ENCODE data around the gene TUBA3D.
"Not testable (repeated sequence)": the region's sequence is repeated elsewhere in the genome, so short reads cannot be mapped to it uniquely, and the experiment has no call there.

DNA sequence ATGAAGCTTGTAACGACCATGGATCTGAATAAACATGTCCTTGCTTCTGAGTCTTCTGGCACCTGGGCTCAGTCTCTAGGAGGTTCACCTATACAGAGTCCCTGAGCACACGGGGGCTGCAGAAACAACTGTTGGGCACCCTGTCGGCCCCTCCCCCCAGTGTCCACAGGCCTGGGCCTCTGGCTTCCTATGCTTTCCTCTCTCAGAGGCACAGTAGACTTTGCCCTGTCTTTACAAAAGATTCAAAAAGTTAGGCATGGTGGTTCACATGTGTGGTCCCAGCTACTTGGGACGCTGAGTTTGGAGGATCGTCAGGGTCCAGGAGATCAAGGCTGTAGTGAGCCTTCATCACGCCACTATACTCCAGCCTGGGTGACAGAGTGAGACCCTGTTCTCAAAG, 45.6 kb downstream of the TUBA3D start:
- TF ChIP-seq EP300 (IDR thresholded peaks at IDR 0.05; ENCODE audit: borderline replicate concordance in 1 of 2, control insufficient read depth in 1 of 2, low read depth in 2 of 2, low read length in 2 of 2); RCOR1 (conservative IDR thresholded peaks at IDR 0.05; ENCODE audit: low read depth, low read length); POLR2A (IDR thresholded peaks at IDR 0.05; ENCODE audit: low read depth, low read length); POLR2AphosphoS2 (IDR thresholded peaks at IDR 0.05; ENCODE audit: low read depth, low read length); DPF2 (IDR thresholded peaks at IDR 0.05); ZNF274 (IDR thresholded peaks at IDR 0.05; ENCODE audit: insufficient read depth, insufficient read length); POLR2AphosphoS5 (IDR thresholded peaks at IDR 0.05; ENCODE audit: low read length); SP1 (IDR thresholded peaks at IDR 0.05; ENCODE audit: low read depth, low read length); SPI1 (IDR thresholded peaks at IDR 0.05; ENCODE audit: borderline replicate concordance, insufficient read depth, low read depth, low read length); YY1 (IDR thresholded peaks at IDR 0.05; ENCODE audit: low read depth, low read length): not testable (repeated sequence)
- TF ChIP-seq, protein P1, sequence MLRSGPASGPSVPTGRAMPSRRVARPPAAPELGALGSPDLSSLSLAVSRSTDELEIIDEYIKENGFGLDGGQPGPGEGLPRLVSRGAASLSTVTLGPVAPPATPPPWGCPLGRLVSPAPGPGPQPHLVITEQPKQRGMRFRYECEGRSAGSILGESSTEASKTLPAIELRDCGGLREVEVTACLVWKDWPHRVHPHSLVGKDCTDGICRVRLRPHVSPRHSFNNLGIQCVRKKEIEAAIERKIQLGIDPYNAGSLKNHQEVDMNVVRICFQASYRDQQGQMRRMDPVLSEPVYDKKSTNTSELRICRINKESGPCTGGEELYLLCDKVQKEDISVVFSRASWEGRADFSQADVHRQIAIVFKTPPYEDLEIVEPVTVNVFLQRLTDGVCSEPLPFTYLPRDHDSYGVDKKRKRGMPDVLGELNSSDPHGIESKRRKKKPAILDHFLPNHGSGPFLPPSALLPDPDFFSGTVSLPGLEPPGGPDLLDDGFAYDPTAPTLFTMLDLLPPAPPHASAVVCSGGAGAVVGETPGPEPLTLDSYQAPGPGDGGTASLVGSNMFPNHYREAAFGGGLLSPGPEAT (IDR thresholded peaks at IDR 0.05; ENCODE audit: low read depth), result not testable (repeated sequence)
- TF ChIP-seq, protein P2, sequence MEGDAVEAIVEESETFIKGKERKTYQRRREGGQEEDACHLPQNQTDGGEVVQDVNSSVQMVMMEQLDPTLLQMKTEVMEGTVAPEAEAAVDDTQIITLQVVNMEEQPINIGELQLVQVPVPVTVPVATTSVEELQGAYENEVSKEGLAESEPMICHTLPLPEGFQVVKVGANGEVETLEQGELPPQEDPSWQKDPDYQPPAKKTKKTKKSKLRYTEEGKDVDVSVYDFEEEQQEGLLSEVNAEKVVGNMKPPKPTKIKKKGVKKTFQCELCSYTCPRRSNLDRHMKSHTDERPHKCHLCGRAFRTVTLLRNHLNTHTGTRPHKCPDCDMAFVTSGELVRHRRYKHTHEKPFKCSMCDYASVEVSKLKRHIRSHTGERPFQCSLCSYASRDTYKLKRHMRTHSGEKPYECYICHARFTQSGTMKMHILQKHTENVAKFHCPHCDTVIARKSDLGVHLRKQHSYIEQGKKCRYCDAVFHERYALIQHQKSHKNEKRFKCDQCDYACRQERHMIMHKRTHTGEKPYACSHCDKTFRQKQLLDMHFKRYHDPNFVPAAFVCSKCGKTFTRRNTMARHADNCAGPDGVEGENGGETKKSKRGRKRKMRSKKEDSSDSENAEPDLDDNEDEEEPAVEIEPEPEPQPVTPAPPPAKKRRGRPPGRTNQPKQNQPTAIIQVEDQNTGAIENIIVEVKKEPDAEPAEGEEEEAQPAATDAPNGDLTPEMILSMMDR (IDR thresholded peaks at IDR 0.05 in 2 of 3, conservative IDR thresholded peaks at IDR 0.05 in 1 of 3; ENCODE audit: control insufficient read depth in 2 of 3, extremely low read depth in 1 of 3, insufficient read depth in 1 of 3, low read depth in 3 of 3, low read length in 3 of 3), result not testable (repeated sequence)
- TF ChIP-seq, protein P3, sequence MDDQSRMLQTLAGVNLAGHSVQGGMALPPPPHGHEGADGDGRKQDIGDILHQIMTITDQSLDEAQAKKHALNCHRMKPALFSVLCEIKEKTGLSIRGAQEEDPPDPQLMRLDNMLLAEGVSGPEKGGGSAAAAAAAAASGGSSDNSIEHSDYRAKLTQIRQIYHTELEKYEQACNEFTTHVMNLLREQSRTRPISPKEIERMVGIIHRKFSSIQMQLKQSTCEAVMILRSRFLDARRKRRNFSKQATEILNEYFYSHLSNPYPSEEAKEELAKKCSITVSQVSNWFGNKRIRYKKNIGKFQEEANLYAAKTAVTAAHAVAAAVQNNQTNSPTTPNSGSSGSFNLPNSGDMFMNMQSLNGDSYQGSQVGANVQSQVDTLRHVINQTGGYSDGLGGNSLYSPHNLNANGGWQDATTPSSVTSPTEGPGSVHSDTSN (IDR thresholded peaks at IDR 0.05; ENCODE audit: insufficient replicate concordance, low read depth, low read length), result not testable (repeated sequence)
